Measurements from ENCODE around the gene RTTN.

Gene RTTN

DNA sequence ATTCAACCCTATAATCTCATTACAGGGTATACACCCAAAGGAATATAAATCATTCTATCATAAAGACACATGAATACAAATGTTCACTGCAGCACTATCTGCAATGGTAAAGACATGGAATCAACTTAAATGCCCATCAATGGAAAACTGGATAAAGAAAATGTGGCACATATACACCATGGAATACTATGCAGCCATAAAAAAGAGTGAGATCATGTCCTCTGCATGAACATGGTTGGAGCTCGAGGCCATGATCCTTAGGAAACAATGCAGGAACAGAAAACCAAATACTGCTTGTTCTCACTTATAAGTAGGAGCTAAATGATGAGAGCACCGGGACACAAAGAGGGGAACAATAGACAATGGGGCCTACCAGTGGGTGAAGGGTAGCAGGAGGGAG lies 169.3 kb downstream of the RTTN start:
- no peak overlapping the region for H3K4me2 ChIP-seq (ENCODE audit: low read depth, low read length, poor library complexity, severe bottlenecking)
- TF ChIP-seq CTCF (conservative IDR thresholded peaks at IDR 0.05; ENCODE audit: low read length) (no peak), EZH2phosphoT487 (IDR thresholded peaks at IDR 0.05; ENCODE audit: borderline replicate concordance) (no peak)
- H3F3A ChIP-seq (ENCODE audit: low read depth): no peaks in the 10 kb centered on the region
- no peaks in the 10 kb centered on the region for H3K27me3 ChIP-seq (ENCODE audit: insufficient read depth, low read length, poor library complexity, severe bottlenecking)
- no peak overlapping the region for H3K9ac ChIP-seq (ENCODE audit: low read depth, low read length, poor library complexity, severe bottlenecking)
- H2AFZ ChIP-seq (ENCODE audit: low read length): no peak overlapping the region
- H4K20me1 ChIP-seq (ENCODE audit: insufficient read depth, low read length, poor library complexity, severe bottlenecking): no peaks in the 10 kb centered on the region
- H3K4me1 ChIP-seq (ENCODE audit: insufficient read depth, low read length, poor library complexity, severe bottlenecking): no peaks in the 10 kb centered on the region
- no peaks in the 10 kb centered on the region; the same call in 1 of the 2 replicates for H3K9me3 ChIP-seq (ENCODE audit: insufficient read depth, low read depth, low read length)
- H3K79me2 ChIP-seq (ENCODE audit: insufficient read depth, low read length): peaks cover 3% of the 10 kb centered on the region; the same call in 1 of the 2 replicates
- H3K36me3 ChIP-seq (ENCODE audit: insufficient read depth, low read length): peaks cover 20% of the 10 kb centered on the region; the same call in 1 of the 2 replicates
- H3K4me3 ChIP-seq (ENCODE audit: low read length, poor library complexity, severe bottlenecking): no peak overlapping the region
- H3K9me2 ChIP-seq (replicated peaks; ENCODE audit: low read depth, low read length): no peaks in the 10 kb centered on the region

GRCh38 chr18:70031221-70031620 lies 174.3 kb downstream of the RTTN start:
- no peaks in the 10 kb centered on the region for H3K27me3 ChIP-seq (ENCODE audit: insufficient read depth, low read length, poor library complexity, severe bottlenecking)
- peaks cover 3% of the 10 kb centered on the region; the same call in 1 of the 2 replicates for H3K79me2 ChIP-seq (ENCODE audit: insufficient read depth, low read length)
- H3K4me2 ChIP-seq (ENCODE audit: low read depth, low read length, poor library complexity, severe bottlenecking): no peak overlapping the region
- no peaks in the 10 kb centered on the region for H3K9me2 ChIP-seq (replicated peaks; ENCODE audit: low read depth, low read length)
- H3K4me3 ChIP-seq (ENCODE audit: low read length, poor library complexity, severe bottlenecking): no peak overlapping the region
- no peak for TF ChIP-seq CTCF (conservative IDR thresholded peaks at IDR 0.05; ENCODE audit: low read length)
- TF ChIP-seq EZH2phosphoT487 (IDR thresholded peaks at IDR 0.05; ENCODE audit: borderline replicate concordance): no peak
- H4K20me1 ChIP-seq (ENCODE audit: insufficient read depth, low read length, poor library complexity, severe bottlenecking): no peaks in the 10 kb centered on the region
- no peaks in the 10 kb centered on the region; the same call in 1 of the 2 replicates for H3K9me3 ChIP-seq (ENCODE audit: insufficient read depth, low read depth, low read length)
- no peak overlapping the region for H3K9ac ChIP-seq (ENCODE audit: low read depth, low read length, poor library complexity, severe bottlenecking)
- no peaks in the 10 kb centered on the region for H3K4me1 ChIP-seq (ENCODE audit: insufficient read depth, low read length, poor library complexity, severe bottlenecking)
- H3F3A ChIP-seq (ENCODE audit: low read depth): no peaks in the 10 kb centered on the region
- H2AFZ ChIP-seq (ENCODE audit: low read length): no peak overlapping the region
- H3K36me3 ChIP-seq (ENCODE audit: insufficient read depth, low read length): peaks cover 39% of the 10 kb centered on the region; the same call in 1 of the 2 replicates

- no peaks in the 10 kb centered on the region for H3K9me2 ChIP-seq (replicated peaks; ENCODE audit: low read depth, low read length)
- no peak overlapping the region for H3K9ac ChIP-seq (ENCODE audit: low read depth, low read length, poor library complexity, severe bottlenecking)
- no peak overlapping the region for H2AFZ ChIP-seq (ENCODE audit: low read length)
- H3K79me2 ChIP-seq (ENCODE audit: insufficient read depth, low read length): peaks cover 3% of the 10 kb centered on the region; the same call in 1 of the 2 replicates
- H3K36me3 ChIP-seq (ENCODE audit: insufficient read depth, low read length): peaks cover 36% of the 10 kb centered on the region; the same call in 1 of the 2 replicates
- no peaks in the 10 kb centered on the region for H3F3A ChIP-seq (ENCODE audit: low read depth)
- peaks cover 4% of the 10 kb centered on the region for H3K4me1 ChIP-seq (ENCODE audit: insufficient read depth, low read length, poor library complexity, severe bottlenecking)
- no peaks in the 10 kb centered on the region for H4K20me1 ChIP-seq (ENCODE audit: insufficient read depth, low read length, poor library complexity, severe bottlenecking)
- no peak for TF ChIP-seq EZH2phosphoT487 (IDR thresholded peaks at IDR 0.05; ENCODE audit: borderline replicate concordance)
- TF ChIP-seq CTCF (conservative IDR thresholded peaks at IDR 0.05; ENCODE audit: low read length): no peak
- no peaks in the 10 kb centered on the region for H3K27me3 ChIP-seq (ENCODE audit: insufficient read depth, low read length, poor library complexity, severe bottlenecking)
- H3K4me3 ChIP-seq (ENCODE audit: low read length, poor library complexity, severe bottlenecking): no peak overlapping the region
- H3K9me3 ChIP-seq (ENCODE audit: insufficient read depth, low read depth, low read length): no peaks in the 10 kb centered on the region
- no peak overlapping the region for H3K4me2 ChIP-seq (ENCODE audit: low read depth, low read length, poor library complexity, severe bottlenecking)
These were observed 174.8 kb downstream of the RTTN start for GRCh38 chr18:70030728-70031127.
